Measurements from ENCODE around the gene JAML. TPM values are rescaled to one million over a fixed set of nuclear protein-coding genes. Genes with fewer than 3 reads are reported as not detected.

JAML gene
- polyA plus RNA-seq, 1 donor (not counting 4 experiments of a cell fraction or from before 2014, with no cell fraction given) = 0.01 TPM

DNA sequence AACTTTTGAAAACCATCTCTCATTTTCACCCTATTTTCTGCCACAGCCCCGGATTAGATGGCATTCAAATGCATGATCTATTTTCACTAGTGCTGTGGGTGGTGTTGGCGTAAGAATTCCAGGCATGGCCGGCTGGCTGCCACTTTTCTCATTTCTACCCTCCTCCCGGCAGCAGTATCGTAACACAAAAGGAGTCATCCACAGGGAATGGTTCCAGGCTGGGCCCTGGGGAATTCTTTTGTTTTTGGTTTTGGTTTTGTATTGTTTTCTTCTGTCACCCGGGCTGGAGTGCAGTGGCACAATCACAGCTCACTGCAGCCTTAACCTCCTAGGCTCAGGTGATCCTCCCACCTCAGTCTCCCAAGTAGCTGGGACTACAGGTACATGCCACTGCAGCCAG lies 13.8 kb downstream of the JAML start:
- H3K9ac ChIP-seq (ENCODE audit: control insufficient read depth, extremely low read depth, insufficient read depth, low read length) = no peak overlapping the region
- peaks cover 7% of the 10 kb centered on the region for H3K27me3 ChIP-seq (ENCODE audit: control insufficient read depth, extremely low read depth, insufficient read depth, low read length)
- FAIRE-seq (no peak), DNase-seq (ENCODE audit: low read depth, low spot score) (no peak)
- TF ChIP-seq EZH2 (IDR thresholded peaks at IDR 0.05; ENCODE audit: low read length) = no peak
- TF ChIP-seq, protein P1, sequence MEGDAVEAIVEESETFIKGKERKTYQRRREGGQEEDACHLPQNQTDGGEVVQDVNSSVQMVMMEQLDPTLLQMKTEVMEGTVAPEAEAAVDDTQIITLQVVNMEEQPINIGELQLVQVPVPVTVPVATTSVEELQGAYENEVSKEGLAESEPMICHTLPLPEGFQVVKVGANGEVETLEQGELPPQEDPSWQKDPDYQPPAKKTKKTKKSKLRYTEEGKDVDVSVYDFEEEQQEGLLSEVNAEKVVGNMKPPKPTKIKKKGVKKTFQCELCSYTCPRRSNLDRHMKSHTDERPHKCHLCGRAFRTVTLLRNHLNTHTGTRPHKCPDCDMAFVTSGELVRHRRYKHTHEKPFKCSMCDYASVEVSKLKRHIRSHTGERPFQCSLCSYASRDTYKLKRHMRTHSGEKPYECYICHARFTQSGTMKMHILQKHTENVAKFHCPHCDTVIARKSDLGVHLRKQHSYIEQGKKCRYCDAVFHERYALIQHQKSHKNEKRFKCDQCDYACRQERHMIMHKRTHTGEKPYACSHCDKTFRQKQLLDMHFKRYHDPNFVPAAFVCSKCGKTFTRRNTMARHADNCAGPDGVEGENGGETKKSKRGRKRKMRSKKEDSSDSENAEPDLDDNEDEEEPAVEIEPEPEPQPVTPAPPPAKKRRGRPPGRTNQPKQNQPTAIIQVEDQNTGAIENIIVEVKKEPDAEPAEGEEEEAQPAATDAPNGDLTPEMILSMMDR (optimal IDR thresholded peaks at IDR 0.05 in 1 of 3, IDR thresholded peaks at IDR 0.05 in 1 of 3, conservative IDR thresholded peaks at IDR 0.05 in 1 of 3; ENCODE audit: extremely low read depth in 1 of 3, insufficient read depth in 2 of 3, low read length in 3 of 3) = no peak
- no peak overlapping the region for H3K4me3 ChIP-seq (ENCODE audit: control insufficient read depth in 2 of 3, extremely low read depth in 1 of 3, insufficient read depth in 2 of 3, low read depth in 1 of 3, low read length in 3 of 3)
- H2AFZ ChIP-seq (ENCODE audit: control insufficient read depth, low read length) = no peak overlapping the region
- peaks cover 10% of the 10 kb centered on the region for H3K4me1 ChIP-seq (ENCODE audit: control insufficient read depth, extremely low read depth, insufficient read depth, low read length)
- no peaks in the 10 kb centered on the region for H3K9me1 ChIP-seq (ENCODE audit: control insufficient read depth, extremely low read depth, insufficient read depth, low read length)
- no peak overlapping the region for H3K4me2 ChIP-seq (ENCODE audit: control insufficient read depth, extremely low read depth, insufficient read depth, low read depth, low read length)
- no peaks in the 10 kb centered on the region for H3K9me3 ChIP-seq (ENCODE audit: control insufficient read depth, low read depth, low read length)
- dilution Hi-C loops (cut with MboI; ENCODE audit: extremely low pct_ligation_motif_present, low sequenced_read_pairs) = no loop called here
- no peaks in the 10 kb centered on the region for H3K36me3 ChIP-seq (ENCODE audit: control insufficient read depth in 2 of 2, extremely low read depth in 1 of 2, insufficient read depth in 2 of 2, low read length in 2 of 2)
- no peaks in the 10 kb centered on the region for H4K20me1 ChIP-seq (ENCODE audit: control insufficient read depth, extremely low read depth, insufficient read depth, low read length)
- H3K79me2 ChIP-seq (ENCODE audit: control insufficient read depth, insufficient read depth, low read length) = no peaks in the 10 kb centered on the region
- H3K27ac ChIP-seq (ENCODE audit: control insufficient read depth, insufficient read depth, low read length) = no peak overlapping the region

DNA sequence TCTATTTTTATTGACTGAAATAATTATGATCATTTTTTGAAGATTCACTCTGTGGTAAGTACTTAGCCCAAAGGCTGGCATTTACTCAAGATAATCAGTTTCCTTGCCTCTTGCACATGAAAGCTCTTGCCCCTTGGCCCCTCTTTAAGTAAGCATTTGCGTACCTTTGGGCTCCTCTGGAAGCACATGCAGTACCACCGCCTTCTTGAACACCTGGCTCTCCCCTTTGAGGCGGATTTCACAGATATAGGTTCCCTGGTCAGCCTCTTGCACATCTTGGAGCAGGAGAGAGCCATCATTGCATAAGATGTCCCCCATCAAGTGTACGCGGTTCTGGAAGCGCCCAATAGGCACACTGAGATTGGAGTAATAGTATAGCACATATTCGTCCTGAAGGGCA lies 14.5 kb downstream of the JAML start:
- no peak for FAIRE-seq
- Histone ChIP-seq H3K27me3 (ENCODE audit: control insufficient read depth, extremely low read depth, insufficient read depth, low read length) (peaks cover 2% of the 10 kb centered on the region), H3K9ac (ENCODE audit: control insufficient read depth, extremely low read depth, insufficient read depth, low read length) (no peak overlapping the region), H3K9me1 (ENCODE audit: control insufficient read depth, extremely low read depth, insufficient read depth, low read length) (no peaks in the 10 kb centered on the region), H3K36me3 (ENCODE audit: control insufficient read depth in 2 of 2, extremely low read depth in 1 of 2, insufficient read depth in 2 of 2, low read length in 2 of 2) (no peaks in the 10 kb centered on the region), H3K9me3 (ENCODE audit: control insufficient read depth, low read depth, low read length) (no peaks in the 10 kb centered on the region), H3K79me2 (ENCODE audit: control insufficient read depth, insufficient read depth, low read length) (no peaks in the 10 kb centered on the region), H4K20me1 (ENCODE audit: control insufficient read depth, extremely low read depth, insufficient read depth, low read length) (no peaks in the 10 kb centered on the region), H2AFZ (ENCODE audit: control insufficient read depth, low read length) (no peak overlapping the region), H3K4me1 (ENCODE audit: control insufficient read depth, extremely low read depth, insufficient read depth, low read length) (peaks cover 10% of the 10 kb centered on the region), H3K4me3 (ENCODE audit: control insufficient read depth in 2 of 3, extremely low read depth in 1 of 3, insufficient read depth in 2 of 3, low read depth in 1 of 3, low read length in 3 of 3) (no peak overlapping the region), H3K4me2 (ENCODE audit: control insufficient read depth, extremely low read depth, insufficient read depth, low read depth, low read length) (no peak overlapping the region), H3K27ac (ENCODE audit: control insufficient read depth, insufficient read depth, low read length) (no peak overlapping the region)
- DNase-seq (ENCODE audit: low read depth, low spot score) = no peak
- TF ChIP-seq, protein P1 (optimal IDR thresholded peaks at IDR 0.05 in 1 of 3, IDR thresholded peaks at IDR 0.05 in 1 of 3, conservative IDR thresholded peaks at IDR 0.05 in 1 of 3; ENCODE audit: extremely low read depth in 1 of 3, insufficient read depth in 2 of 3, low read length in 3 of 3) = no peak
- no peak for TF ChIP-seq EZH2 (IDR thresholded peaks at IDR 0.05; ENCODE audit: low read length)
- dilution Hi-C loops (cut with MboI; ENCODE audit: extremely low pct_ligation_motif_present, low sequenced_read_pairs) = no loop called here
